Activated gamma-delta T cell treated with anti-CD3 and anti-CD28 coated beads, Interleukin-2, amount 50 U/mL, for 16 hours (primary cell): ENCODE data around the gene LAMP1.
"Not testable (repeated sequence)": the region's sequence is repeated elsewhere in the genome, so short reads cannot be mapped to it uniquely, and the experiment has no call there.

Experiments used
- DNase-seq: peaks from one replicate; pipeline ENCODE4 v3.0.0-alpha.2; 2020; ENCODE audit warnings: low read depth

The LAMP1 gene

GRCh38 chr13:113327766-113328471 lies 30.9 kb downstream of the LAMP1 start:
- DNase-seq: no peak

GRCh38 chr13:113328851-113329250 lies 31.8 kb downstream of the LAMP1 start:
- no peak for DNase-seq

- no peak for DNase-seq
Observed at GRCh38 chr13:113329656-113330312, 32.7 kb downstream of the LAMP1 start.

GRCh38 chr13:113332615-113333014 lies 35.6 kb downstream of the LAMP1 start:
- no peak for DNase-seq

GRCh38 chr13:113333076-113333475 lies 36.0 kb downstream of the LAMP1 start:
- DNase-seq: no peak

- no peak for DNase-seq
Observed at GRCh38 chr13:113337556-113337955, 40.5 kb downstream of the LAMP1 start.

GRCh38 chr13:113337976-113338375 lies 40.9 kb downstream of the LAMP1 start:
- no peak for DNase-seq

- DNase-seq: no peak
Observed at GRCh38 chr13:113338451-113338850, 41.4 kb downstream of the LAMP1 start.

- no peak for DNase-seq
Observed at GRCh38 chr13:113342820-113343691, 46.0 kb downstream of the LAMP1 start.

GRCh38 chr13:113343692-113343968 lies 46.6 kb downstream of the LAMP1 start:
- DNase-seq: no peak

GRCh38 chr13:113345486-113345885 lies 48.4 kb downstream of the LAMP1 start:
- no peak for DNase-seq

- not testable (repeated sequence) for DNase-seq
Observed at GRCh38 chr13:113347736-113348225, 50.7 kb downstream of the LAMP1 start.

- no peak for DNase-seq
Observed at GRCh38 chr13:113348591-113348990, 51.6 kb downstream of the LAMP1 start.

GRCh38 chr13:113349050-113349449 lies 52.0 kb downstream of the LAMP1 start:
- no peak for DNase-seq

GRCh38 chr13:113349491-113349890 lies 52.5 kb downstream of the LAMP1 start:
- no peak for DNase-seq

GRCh38 chr13:113350065-113350937 lies 53.3 kb downstream of the LAMP1 start:
- no peak for DNase-seq

GRCh38 chr13:113350938-113351335 lies 53.9 kb downstream of the LAMP1 start:
- no peak for DNase-seq

GRCh38 chr13:113351514-113352026 lies 54.5 kb downstream of the LAMP1 start:
- DNase-seq: no peak

- DNase-seq: no peak
Observed at GRCh38 chr13:113353254-113353653, 56.2 kb downstream of the LAMP1 start.

GRCh38 chr13:113354831-113355610 lies 58.0 kb downstream of the LAMP1 start:
- no peak for DNase-seq

GRCh38 chr13:113355621-113356020 lies 58.6 kb downstream of the LAMP1 start:
- no peak for DNase-seq
